Muscle layer of duodenum (tissue), 2 donors: ENCODE results near the gene ID2.

Experiments used
- H3K27ac ChIP-seq: one replicate; pipeline ENCODE4 v1.7.0; 2013; ENCODE audit warnings: mild to moderate bottlenecking, low read length
- H3K27me3 ChIP-seq: one replicate; pipeline ENCODE4 v1.7.0; 2013; ENCODE audit warnings: low read depth, mild to moderate bottlenecking, control low read depth, low read length
- H3K36me3 ChIP-seq, 2 donors: one replicate each; pipeline ENCODE4 v1.7.0; 2013; ENCODE audit warnings: low read length in 2 of 2, control low read depth in 1 of 2, mild to moderate bottlenecking in 1 of 2; ENCODE audit not compliant: insufficient read depth in 2 of 2, control insufficient read depth in 1 of 2
- H3K4me1 ChIP-seq, 2 donors: one replicate each; pipeline ENCODE4 v1.7.0; 2013; ENCODE audit warnings: low read length in 2 of 2, mild to moderate bottlenecking in 2 of 2, control low read depth in 1 of 2, moderate library complexity in 1 of 2; ENCODE audit not compliant: insufficient read depth in 2 of 2, control insufficient read depth in 1 of 2
- H3K4me3 ChIP-seq, 2 donors: one replicate each; pipeline ENCODE4 v1.7.0; 2013; ENCODE audit warnings: low read length in 2 of 2, low read depth in 1 of 2, mild to moderate bottlenecking in 1 of 2
- H3K9me3 ChIP-seq, 2 donors: one replicate each; pipeline ENCODE4 v1.7.0; 2013; ENCODE audit warnings: low read length in 2 of 2, control low read depth in 1 of 2, mild to moderate bottlenecking in 1 of 2; ENCODE audit not compliant: control insufficient read depth in 1 of 2
- donor health status: healthy.

ID2 gene

GRCh38 chr2:8650256-8650655, 31.6 kb upstream of the ID2 start:
- no peaks in the 10 kb centered on the region for H3K36me3 ChIP-seq
- no peaks in the 10 kb centered on the region for H3K4me1 ChIP-seq
- no peak overlapping the region for H3K27ac ChIP-seq

GRCh38 chr2:8652774-8653426, 29.0 kb upstream of the ID2 start:
- H3K9me3 ChIP-seq = no peaks in the 10 kb centered on the region
- no peaks in the 10 kb centered on the region for H3K27me3 ChIP-seq
- H3K4me3 ChIP-seq = no peak overlapping the region
- H3K4me1 ChIP-seq = no peaks in the 10 kb centered on the region
- no peak overlapping the region for H3K27ac ChIP-seq
- H3K36me3 ChIP-seq = no peaks in the 10 kb centered on the region

More at GRCh38 chr2:8650256-8650655, 31.6 kb upstream of the ID2 start:
- no peak overlapping the region for H3K4me3 ChIP-seq
- no peaks in the 10 kb centered on the region for H3K9me3 ChIP-seq
- no peaks in the 10 kb centered on the region for H3K27me3 ChIP-seq

GRCh38 chr2:8653485-8653884, 28.4 kb upstream of the ID2 start:
- Histone ChIP-seq H3K36me3 (no peaks in the 10 kb centered on the region), H3K27ac (no peak overlapping the region)

GRCh38 chr2:8654041-8654440, 27.8 kb upstream of the ID2 start:
- no peaks in the 10 kb centered on the region for H3K4me1 ChIP-seq
- no peak overlapping the region for H3K4me3 ChIP-seq
- no peaks in the 10 kb centered on the region for H3K9me3 ChIP-seq
- no peaks in the 10 kb centered on the region for H3K27me3 ChIP-seq
- H3K36me3 ChIP-seq = no peaks in the 10 kb centered on the region
- H3K27ac ChIP-seq = no peak overlapping the region

More at GRCh38 chr2:8653485-8653884, 28.4 kb upstream of the ID2 start:
- no peaks in the 10 kb centered on the region for H3K27me3 ChIP-seq
- H3K9me3 ChIP-seq = no peaks in the 10 kb centered on the region
- H3K4me1 ChIP-seq = no peaks in the 10 kb centered on the region
- no peak overlapping the region for H3K4me3 ChIP-seq

- no peaks in the 10 kb centered on the region for H3K36me3 ChIP-seq
- H3K27ac ChIP-seq = no peak overlapping the region
- H3K4me1 ChIP-seq = no peaks in the 10 kb centered on the region
- no peaks in the 10 kb centered on the region for H3K9me3 ChIP-seq
- no peaks in the 10 kb centered on the region for H3K27me3 ChIP-seq
- H3K4me3 ChIP-seq = no peak overlapping the region
Measured at GRCh38 chr2:8654483-8654882, 27.4 kb upstream of the ID2 start.

- Histone ChIP-seq H3K9me3 (no peaks in the 10 kb centered on the region), H3K27ac (no peak overlapping the region), H3K27me3 (no peaks in the 10 kb centered on the region), H3K36me3 (no peaks in the 10 kb centered on the region), H3K4me1 (no peaks in the 10 kb centered on the region), H3K4me3 (no peak overlapping the region)
Measured at GRCh38 chr2:8656160-8656641, 25.7 kb upstream of the ID2 start.

- Histone ChIP-seq H3K27me3 (no peaks in the 10 kb centered on the region), H3K4me1 (no peaks in the 10 kb centered on the region), H3K36me3 (no peaks in the 10 kb centered on the region), H3K27ac (no peak overlapping the region), H3K9me3 (no peaks in the 10 kb centered on the region), H3K4me3 (no peak overlapping the region)
Measured at GRCh38 chr2:8656811-8657210, 25.0 kb upstream of the ID2 start.

GRCh38 chr2:8657423-8658062, 24.3 kb upstream of the ID2 start:
- Histone ChIP-seq H3K27me3 (no peaks in the 10 kb centered on the region), H3K36me3 (no peaks in the 10 kb centered on the region), H3K9me3 (no peaks in the 10 kb centered on the region), H3K4me1 (no peaks in the 10 kb centered on the region), H3K4me3 (no peak overlapping the region), H3K27ac (no peak overlapping the region)

- Histone ChIP-seq H3K4me1 (no peaks in the 10 kb centered on the region), H3K4me3 (no peak overlapping the region), H3K36me3 (no peaks in the 10 kb centered on the region), H3K27ac (no peak overlapping the region), H3K27me3 (no peaks in the 10 kb centered on the region), H3K9me3 (no peaks in the 10 kb centered on the region)
Measured at GRCh38 chr2:8658064-8658862, 23.6 kb upstream of the ID2 start.

- no peak overlapping the region for H3K4me3 ChIP-seq
- H3K4me1 ChIP-seq = no peaks in the 10 kb centered on the region
- H3K36me3 ChIP-seq = no peaks in the 10 kb centered on the region
- no peaks in the 10 kb centered on the region for H3K27me3 ChIP-seq
- H3K27ac ChIP-seq = no peak overlapping the region
- no peaks in the 10 kb centered on the region for H3K9me3 ChIP-seq
Measured at GRCh38 chr2:8659092-8659734, 22.6 kb upstream of the ID2 start.
